GM12878 (cell line): ENCODE data around the gene SPTY2D1. TPM values are rescaled to one million over a fixed set of nuclear protein-coding genes. Genes with fewer than 3 reads are reported as not detected.

Source experiments
- BACH1 ChIP-seq: fragments of 450-650 bp; IDR thresholded peaks from 2 replicates; pipeline ENCODE4 v1.6.1; 2017; ENCODE audit warnings: mild to moderate bottlenecking, borderline replicate concordance
- CBX3 ChIP-seq: fragments of 200-600 bp; sonication (generic); IDR thresholded peaks from 2 replicates; pipeline ENCODE4 v1.6.1; 2016; ENCODE audit warnings: low read depth, borderline replicate concordance
- CBX5 ChIP-seq: sonication (generic); IDR thresholded peaks from 2 replicates; pipeline ENCODE4 v1.6.1; 2016; ENCODE audit warnings: low read depth, moderate library complexity, mild to moderate bottlenecking, inconsistent platforms
- CREM ChIP-seq: IDR thresholded peaks from 2 replicates; pipeline ENCODE4 v1.6.1; 2014; ENCODE audit warnings: antibody characterized with exemption, low read depth
- DPF2 ChIP-seq: fragments of 450-650 bp; IDR thresholded peaks from 2 replicates; pipeline ENCODE4 v1.6.1; 2017; ENCODE audit warnings: mild to moderate bottlenecking
- E4F1 ChIP-seq: fragments of 450-650 bp; IDR thresholded peaks from 2 replicates; pipeline ENCODE4 v1.6.1; 2018; ENCODE audit warnings: borderline replicate concordance, mild to moderate bottlenecking; ENCODE audit not compliant: partially characterized antibody
- EED ChIP-seq: sonication (generic); IDR thresholded peaks from 2 replicates; pipeline ENCODE4 v1.6.1; 2016; ENCODE audit warnings: antibody characterized with exemption, low read depth
- FOS ChIP-seq: IDR thresholded peaks from 3 replicates; pipeline ENCODE4 v1.6.1; 2011; ENCODE audit warnings: borderline replicate concordance; ENCODE audit not compliant: insufficient read length; ENCODE audit errors: extremely low read depth
- IRF4 ChIP-seq: IDR thresholded peaks from 2 replicates; pipeline ENCODE4 v1.6.1; 2011; ENCODE audit warnings: low read depth, low read length
- JUND ChIP-seq: IDR thresholded peaks from 2 replicates; pipeline ENCODE4 v1.6.1; 2012; ENCODE audit warnings: low read depth, mild to moderate bottlenecking, low read length, improper control_type of control experiment, moderate library complexity
- MEF2A ChIP-seq: IDR thresholded peaks from 2 replicates; pipeline ENCODE4 v1.6.1; 2011; ENCODE audit warnings: low read depth, mild to moderate bottlenecking, low read length, moderate library complexity; ENCODE audit not compliant: insufficient read depth
- MLLT1 ChIP-seq: fragments of 450-650 bp; IDR thresholded peaks from 2 replicates; pipeline ENCODE4 v1.6.1; 2016; ENCODE audit warnings: mild to moderate bottlenecking
- MTA2 ChIP-seq: fragments of 450-650 bp; IDR thresholded peaks from 2 replicates; pipeline ENCODE4 v1.6.1; 2016; ENCODE audit warnings: low read depth, mild to moderate bottlenecking, moderate library complexity
- MTA3 ChIP-seq: IDR thresholded peaks from 2 replicates; pipeline ENCODE4 v1.6.1; 2012; ENCODE audit warnings: low read length, inconsistent platforms, borderline replicate concordance
- MXI1 ChIP-seq: fragments of 150-350 bp; IDR thresholded peaks from 2 replicates; pipeline ENCODE4 v1.6.1; 2011; ENCODE audit warnings: low read depth, mild to moderate bottlenecking, inconsistent platforms, low read length, improper control_type of control experiment
- NFIC ChIP-seq: IDR thresholded peaks from 2 replicates; pipeline ENCODE4 v1.6.1; 2012; ENCODE audit warnings: low read depth, mild to moderate bottlenecking, inconsistent platforms, low read length, moderate library complexity
- PML ChIP-seq: IDR thresholded peaks from 2 replicates; pipeline ENCODE4 v1.6.1; 2012; ENCODE audit warnings: low read length, inconsistent platforms
- RB1 ChIP-seq: fragments of 450-650 bp; formaldehyde crosslinking; IDR thresholded peaks from 2 replicates; pipeline ENCODE4 v1.6.1; 2017; ENCODE audit warnings: mild to moderate bottlenecking, borderline replicate concordance
- RUNX3 ChIP-seq: IDR thresholded peaks from 2 replicates; pipeline ENCODE4 v1.6.1; 2012; ENCODE audit warnings: low read length, inconsistent platforms
- SIX5 ChIP-seq: IDR thresholded peaks from 2 replicates; pipeline ENCODE4 v1.6.1; 2011; ENCODE audit warnings: mild to moderate bottlenecking, low read depth, low read length, moderate library complexity; ENCODE audit not compliant: severe bottlenecking
- SMC3 ChIP-seq: IDR thresholded peaks from 2 replicates; pipeline ENCODE4 v1.6.1; 2011; ENCODE audit warnings: low read length, improper control_type of control experiment, borderline replicate concordance
- SP1 ChIP-seq: IDR thresholded peaks from one replicate; pipeline ENCODE4 v1.6.1; 2011; ENCODE audit warnings: low read depth, low read length
- SPI1 ChIP-seq: IDR thresholded peaks from 2 replicates; pipeline ENCODE4 v1.6.1; 2011; ENCODE audit warnings: low read depth, mild to moderate bottlenecking, low read length, moderate library complexity, borderline replicate concordance; ENCODE audit not compliant: insufficient read depth
- SREBF2 ChIP-seq: IDR thresholded peaks from 2 replicates; pipeline ENCODE4 v1.6.1; 2012; ENCODE audit warnings: mild to moderate bottlenecking, low read length
- SRF ChIP-seq, 2 experiments: IDR thresholded peaks; 2 replicates each; pipeline ENCODE4 v1.6.1; 2011; ENCODE audit warnings: low read depth in 2 of 2, low read length in 2 of 2, mild to moderate bottlenecking in 1 of 2, moderate library complexity in 1 of 2
- ZSCAN29 ChIP-seq: fragments of 450-650 bp; IDR thresholded peaks from 2 replicates; pipeline ENCODE4 v1.6.1; 2017; ENCODE audit warnings: mild to moderate bottlenecking, moderate library complexity
- ZZZ3 ChIP-seq: IDR thresholded peaks from 2 replicates; pipeline ENCODE4 v1.6.1; 2011; ENCODE audit warnings: low read depth; ENCODE audit not compliant: control insufficient read depth, insufficient read length
- polyA plus RNA-seq, 11 experiments: library from polyadenylated mRNA; depleted of rRNA in 4 of 11; unstranded in 6 of 11; stranded (reverse) in 5 of 11; fragments of >200 nt; fragmentation: Nextera tagmentation in 4 of 11; fragmentation: Illumina TruSeq in 1 of 11; extraction: Ambion mirVana in 4 of 11; extraction: Trizol in 1 of 11; gene quantifications; 1 replicate in 1 of 11; 2 replicates in 10 of 11; pipeline versions ENCODE4 v1.2.1 to v1.2.3, GENCODE V29; 2011 to 2016; ENCODE audit warnings: inconsistent platforms in 2 of 11, missing spikeins in 2 of 11, low read depth in 1 of 11
- total RNA-seq, 4 experiments: library from RNA; depleted of rRNA in 3 of 4; stranded (reverse); fragments of >200 nt in 3 of 4; fragmentation: Illumina TruSeq in 1 of 4; extraction: Trizol in 1 of 4; gene quantifications; 2 replicates each; pipeline versions ENCODE4 v1.2.1 to v1.2.3, GENCODE V29; 2013 to 2021

SPTY2D1 gene
- total and polyA plus RNA-seq, 10 of the 15 experiments (the other 5 are each of a cell fraction or from before 2014, with no cell fraction given): 4.6 to 31.1 (median 15.5) TPM

- no peak for TF ChIP-seq CBX3
- TF ChIP-seq SP1: no peak
- TF ChIP-seq SRF (IDR thresholded peaks at IDR 0.05; ENCODE audit: low read depth in 2 of 2, low read length in 2 of 2): no peak
- TF ChIP-seq CREM: peak; percentile 16; the same call in 1 of the 2 replicates
- peak; percentile 32; the same call in 1 of the 2 replicates for TF ChIP-seq DPF2
- TF ChIP-seq NFIC: peak; percentile 46; the same call in 1 of the 2 replicates
- peak; percentile 31; the same call in 1 of the 2 replicates for TF ChIP-seq MTA2
- TF ChIP-seq FOS: no peak
- TF ChIP-seq MEF2A: 0 out of 2 replicates have a peak, but pooled peaks have one; percentile 27
- TF ChIP-seq RB1: no peak
- no peak for TF ChIP-seq CBX5
- no peak; the same call in 1 of the 2 replicates for TF ChIP-seq MTA3
- no peak for TF ChIP-seq ZZZ3
- peak; percentile 76 for TF ChIP-seq IRF4
- TF ChIP-seq MLLT1: no peak
- TF ChIP-seq JUND: no peak
- no peak for TF ChIP-seq SIX5
- no peak for TF ChIP-seq PML
- TF ChIP-seq SMC3: no peak
- TF ChIP-seq RUNX3: peak; percentile 96
- TF ChIP-seq SREBF2: no peak
- no peak for TF ChIP-seq MXI1
- TF ChIP-seq EED: peak; percentile 28; the same call in 1 of the 2 replicates
- no peak for TF ChIP-seq ZSCAN29
- TF ChIP-seq BACH1: no peak
- no peak for TF ChIP-seq E4F1
- TF ChIP-seq SPI1: no peak
Observed at GRCh38 chr11:18633256-18634139, 644 bp downstream of the SPTY2D1 start (continued).
